ENCODE measurements around the gene HHIPL2.

The HHIPL2 gene

DNA sequence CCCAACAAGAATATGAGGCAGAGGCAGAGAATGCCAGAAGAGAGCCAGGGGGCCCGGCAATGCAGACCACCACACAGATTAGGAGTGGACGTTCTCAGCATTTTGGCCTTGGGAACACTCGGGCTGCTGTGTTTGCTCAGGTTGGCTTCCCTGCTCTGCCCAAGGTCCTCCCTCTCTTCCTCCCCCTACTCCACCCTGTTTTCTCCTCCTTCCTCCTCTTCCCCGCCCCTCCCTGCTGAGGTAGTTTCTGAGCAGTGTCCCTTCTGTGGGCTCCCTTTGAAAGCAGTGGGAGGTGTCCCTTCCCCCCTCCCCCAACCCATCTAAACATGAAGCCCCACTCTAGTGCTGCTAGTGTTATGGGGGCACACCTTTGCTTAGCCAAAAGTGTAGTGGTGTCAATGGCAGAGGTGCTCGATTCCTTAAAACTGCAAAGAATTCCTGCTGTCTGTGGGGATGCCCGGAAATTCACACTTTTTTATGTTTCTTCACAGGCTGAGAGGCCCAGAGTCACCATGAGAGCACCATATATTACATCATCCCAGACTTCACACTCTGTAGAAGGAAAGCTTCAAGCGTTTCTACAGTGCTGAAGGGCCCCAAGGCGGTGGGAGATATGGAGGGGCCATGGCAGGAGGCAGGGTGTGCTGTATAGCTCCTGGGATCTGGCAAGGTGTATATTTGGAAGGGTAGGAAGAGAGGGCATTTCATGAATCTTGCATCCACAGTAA is at the start of gene HHIPL2:
TSS of gene HHIPL2 (minus strand) at position 161 of the 728 bp plus-strand sequence. CDS start at position 101, 60 bp downstream.
- no peak within 1 kb of the TSS for H3K4me3 ChIP-seq (ENCODE audit: control insufficient read depth, low read depth, low read length)
- no peak for TF ChIP-seq CTCF (conservative IDR thresholded peaks at IDR 0.05; ENCODE audit: control insufficient read depth, insufficient read depth, low read depth, low read length)
- DNase-seq (ENCODE audit: low read depth), result no peak

DNA sequence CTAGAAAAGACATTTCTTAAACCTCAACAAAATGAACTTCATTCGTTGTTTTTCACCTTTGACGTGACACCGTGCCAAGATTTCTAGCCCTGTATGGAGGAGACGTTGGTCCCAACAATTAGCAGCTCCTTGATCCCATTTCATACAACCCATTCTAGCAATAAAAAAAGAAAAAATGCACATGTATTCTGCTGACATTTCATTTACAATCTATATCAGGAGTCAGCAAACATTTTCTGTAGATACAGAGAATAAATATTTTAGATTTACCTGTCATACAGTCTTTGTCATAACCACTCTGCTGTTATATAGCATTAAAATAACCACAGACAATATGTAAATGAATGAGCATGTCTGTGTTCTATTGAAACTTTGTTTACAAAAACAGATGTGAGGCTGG is 48.8 kb upstream of the HHIPL2 start:
- no peak for TF ChIP-seq CTCF (conservative IDR thresholded peaks at IDR 0.05; ENCODE audit: control insufficient read depth, insufficient read depth, low read depth, low read length)
- DNase-seq (ENCODE audit: low read depth), result no peak
- H3K4me3 ChIP-seq (ENCODE audit: control insufficient read depth, low read depth, low read length), result no peak overlapping the region

GRCh38 chr1:222594789-222595188 is 46.9 kb upstream of the HHIPL2 start:
- DNase-seq (ENCODE audit: low read depth), result no peak
- no peak overlapping the region for H3K4me3 ChIP-seq (ENCODE audit: control insufficient read depth, low read depth, low read length)
- no peak for TF ChIP-seq CTCF (conservative IDR thresholded peaks at IDR 0.05; ENCODE audit: control insufficient read depth, insufficient read depth, low read depth, low read length)

DNA sequence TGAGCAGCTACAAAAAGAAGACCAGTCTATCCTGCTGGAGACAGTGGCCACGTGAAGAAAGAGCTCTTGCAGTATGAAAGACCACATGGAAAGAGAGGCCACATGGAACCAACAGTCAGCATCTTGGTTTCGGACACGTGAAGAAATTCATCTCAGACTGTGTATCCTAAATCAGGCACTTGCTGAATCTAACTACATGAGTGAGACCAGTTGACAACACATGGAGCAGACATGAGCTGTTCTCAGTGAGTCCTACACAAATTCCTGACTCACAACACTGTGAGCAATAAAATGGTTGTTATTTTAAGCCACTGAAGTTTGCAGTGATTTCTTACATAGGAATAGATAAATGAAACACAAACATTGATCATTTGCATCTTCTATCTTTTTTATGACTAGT is 44.3 kb upstream of the HHIPL2 start:
- TF ChIP-seq CTCF (conservative IDR thresholded peaks at IDR 0.05; ENCODE audit: control insufficient read depth, insufficient read depth, low read depth, low read length), result no peak
- no peak overlapping the region for H3K4me3 ChIP-seq (ENCODE audit: control insufficient read depth, low read depth, low read length)
- DNase-seq (ENCODE audit: low read depth), result peak; percentile 66

DNA sequence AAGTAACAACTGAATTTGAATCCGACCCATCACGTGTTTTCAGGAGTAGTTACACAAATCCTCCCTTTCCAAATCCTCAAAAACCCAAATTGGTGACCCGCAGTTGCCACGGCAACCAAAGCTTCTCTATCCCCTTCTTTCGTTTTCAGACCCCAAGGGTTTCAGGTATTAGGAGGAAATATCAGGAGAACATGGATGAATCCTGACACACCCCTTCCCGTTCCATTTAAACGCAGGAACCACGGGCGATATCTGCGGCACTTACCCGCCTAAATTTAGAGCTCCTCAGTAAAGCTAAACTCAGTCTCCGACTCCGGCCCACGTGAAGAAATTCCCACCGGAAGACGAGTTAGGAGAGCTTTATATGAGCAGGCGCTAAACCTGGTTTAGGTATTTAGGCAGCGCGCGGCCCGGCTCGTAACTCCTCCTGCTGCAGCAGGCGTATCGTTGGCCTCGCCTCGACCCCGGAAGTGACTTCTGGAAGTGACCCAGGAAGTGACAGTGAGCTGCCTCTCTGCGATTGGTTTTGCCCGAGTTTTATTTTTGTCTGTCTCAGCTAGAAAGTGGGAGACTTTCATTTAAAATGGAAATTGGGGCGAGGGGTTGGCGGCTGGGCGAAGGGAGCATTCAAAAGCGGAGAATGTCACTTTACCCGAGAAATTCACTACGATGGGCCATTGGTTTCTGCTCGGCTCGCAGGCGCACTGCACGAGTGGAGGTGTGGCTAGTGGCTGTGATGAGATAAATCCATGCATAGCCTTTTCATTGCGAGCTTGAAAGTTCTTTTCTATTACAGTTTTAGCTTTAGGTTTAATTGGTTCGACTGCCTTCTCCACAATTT is 41.8 kb upstream of the HHIPL2 start, which contains the start of gene TAF1A:
TSS of gene TAF1A (minus strand) at position 472 of the 841 bp plus-strand sequence.
- peak; percentile 78 for DNase-seq (ENCODE audit: low read depth)
- TF ChIP-seq CTCF (conservative IDR thresholded peaks at IDR 0.05; ENCODE audit: control insufficient read depth, insufficient read depth, low read depth, low read length), result no peak
- peak within 1 kb of the TSS; percentile 95 for H3K4me3 ChIP-seq (ENCODE audit: control insufficient read depth, low read depth, low read length)

- no peak for TF ChIP-seq CTCF (conservative IDR thresholded peaks at IDR 0.05; ENCODE audit: control insufficient read depth, insufficient read depth, low read depth, low read length)
- H3K4me3 ChIP-seq (ENCODE audit: control insufficient read depth, low read depth, low read length), result no peak overlapping the region
- peak; percentile 4 for DNase-seq (ENCODE audit: low read depth)
Observed at GRCh38 chr1:222588135-222588534, 40.2 kb upstream of the HHIPL2 start.
